ENCODE data around the gene OR10H5.
"Not testable (repeated sequence)": the region's sequence is repeated elsewhere in the genome, so short reads cannot be mapped to it uniquely, and the experiment has no call there.

OR10H5 gene

GRCh38 chr19:15787611-15788155 lies at the start of gene OR10H5:
Gene OR10H5 (plus strand): TSS chr19:15787661. CDS start chr19:15794049, 6,388 bp downstream.
- no peak for DNase-seq (ENCODE audit: low read depth)

- no peak for DNase-seq (ENCODE audit: low read depth)
Measured at GRCh38 chr19:15737722-15738121, 49.7 kb upstream of the OR10H5 start, which contains the start of gene OR10H3. Gene OR10H3 (plus strand): TSS chr19:15737985. CDS start chr19:15741393, 3,408 bp downstream.

GRCh38 chr19:15740785-15741184 lies 46.7 kb upstream of the OR10H5 start:
- DNase-seq (ENCODE audit: low read depth): no peak

GRCh38 chr19:15748239-15748638 lies 39.2 kb upstream of the OR10H5 start:
- DNase-seq (ENCODE audit: low read depth): no peak

- no peak for DNase-seq (ENCODE audit: low read depth)
Measured at GRCh38 chr19:15758379-15758778, 29.1 kb upstream of the OR10H5 start.

GRCh38 chr19:15759962-15760565 lies 27.4 kb upstream of the OR10H5 start:
- no peak for DNase-seq (ENCODE audit: low read depth)

GRCh38 chr19:15769586-15769985 lies 17.9 kb upstream of the OR10H5 start:
- DNase-seq (ENCODE audit: low read depth): no peak

GRCh38 chr19:15774159-15774558 lies 13.3 kb upstream of the OR10H5 start:
- not testable (repeated sequence) for DNase-seq (ENCODE audit: low read depth)

GRCh38 chr19:15775249-15775648 lies 12.2 kb upstream of the OR10H5 start:
- no peak for DNase-seq (ENCODE audit: low read depth)

GRCh38 chr19:15776264-15776663 lies 11.2 kb upstream of the OR10H5 start:
- no peak for DNase-seq (ENCODE audit: low read depth)

- DNase-seq (ENCODE audit: low read depth): no peak
Measured at GRCh38 chr19:15776991-15777970, 10.2 kb upstream of the OR10H5 start.

GRCh38 chr19:15779756-15780476 lies 7.5 kb upstream of the OR10H5 start:
- DNase-seq (ENCODE audit: low read depth): no peak

GRCh38 chr19:15780610-15781418 lies 6.6 kb upstream of the OR10H5 start:
- no peak for DNase-seq (ENCODE audit: low read depth)

GRCh38 chr19:15781661-15782060 lies 5.8 kb upstream of the OR10H5 start:
- DNase-seq (ENCODE audit: low read depth): no peak

- no peak for DNase-seq (ENCODE audit: low read depth)
Measured at GRCh38 chr19:15782211-15782610, 5.2 kb upstream of the OR10H5 start.

- DNase-seq (ENCODE audit: low read depth): not testable (repeated sequence)
Measured at GRCh38 chr19:15782896-15783295, 4.6 kb upstream of the OR10H5 start.

- no peak for DNase-seq (ENCODE audit: low read depth)
Measured at GRCh38 chr19:15788594-15789270, 1.3 kb downstream of the OR10H5 start.

GRCh38 chr19:15790096-15790495 lies 2.6 kb downstream of the OR10H5 start:
- no peak for DNase-seq (ENCODE audit: low read depth)

- DNase-seq (ENCODE audit: low read depth): not testable (repeated sequence)
Measured at GRCh38 chr19:15794279-15794678, 6.8 kb downstream of the OR10H5 start.

- DNase-seq (ENCODE audit: low read depth): no peak
Measured at GRCh38 chr19:15810335-15810734, 22.9 kb downstream of the OR10H5 start.

GRCh38 chr19:15811476-15811875 lies 24.0 kb downstream of the OR10H5 start:
- DNase-seq (ENCODE audit: low read depth): no peak

Data from activated gamma-delta T cell treated with anti-CD3 and anti-CD28 coated beads, Interleukin-2, amount 50 U/mL, for 16 hours (primary cell).